WERI-Rb-1 (cell line): ENCODE data around the gene FRMD4A.

ENCODE experiments used
- DNase-seq: peaks from one replicate; pipeline ENCODE4 v3.0.0-alpha.2; 2020
- H3K27ac ChIP-seq: fragments of 250-450 bp; sonication (Bioruptor Pico); 2 replicates; pipeline ENCODE4 v1.5.1; 2020; ENCODE audit warnings: mild to moderate bottlenecking, moderate library complexity
- H3K27me3 ChIP-seq: fragments of 250-450 bp; sonication (Bioruptor Pico); 2 replicates; pipeline ENCODE4 v1.5.1; 2021; ENCODE audit warnings: mild to moderate bottlenecking, low read depth, moderate library complexity; ENCODE audit not compliant: insufficient read depth, severe bottlenecking
- H3K36me3 ChIP-seq: fragments of 250-450 bp; sonication (Bioruptor Pico); 2 replicates; pipeline ENCODE4 v1.5.1; 2020; ENCODE audit warnings: mild to moderate bottlenecking, moderate library complexity
- H3K4me3 ChIP-seq: 2 replicates; pipeline ENCODE4 v1.5.1; 2011; ENCODE audit warnings: low read depth, mild to moderate bottlenecking, control low read depth, low read length
- H3K9me3 ChIP-seq: fragments of 250-450 bp; sonication (Bioruptor Pico); 2 replicates; pipeline ENCODE4 v1.5.1; 2021; ENCODE audit warnings: mild to moderate bottlenecking, moderate library complexity; ENCODE audit not compliant: severe bottlenecking
- TF ChIP-seq, protein P1 (sequence below): IDR thresholded peaks from 2 replicates; pipeline ENCODE4 v1.5.1; 2011; ENCODE audit warnings: low read depth, mild to moderate bottlenecking, control low read depth, inconsistent platforms, low read length

Gene FRMD4A

GRCh38 chr10:13728898-13729535 lies 601.7 kb downstream of the FRMD4A start:
- TF ChIP-seq, protein P1, sequence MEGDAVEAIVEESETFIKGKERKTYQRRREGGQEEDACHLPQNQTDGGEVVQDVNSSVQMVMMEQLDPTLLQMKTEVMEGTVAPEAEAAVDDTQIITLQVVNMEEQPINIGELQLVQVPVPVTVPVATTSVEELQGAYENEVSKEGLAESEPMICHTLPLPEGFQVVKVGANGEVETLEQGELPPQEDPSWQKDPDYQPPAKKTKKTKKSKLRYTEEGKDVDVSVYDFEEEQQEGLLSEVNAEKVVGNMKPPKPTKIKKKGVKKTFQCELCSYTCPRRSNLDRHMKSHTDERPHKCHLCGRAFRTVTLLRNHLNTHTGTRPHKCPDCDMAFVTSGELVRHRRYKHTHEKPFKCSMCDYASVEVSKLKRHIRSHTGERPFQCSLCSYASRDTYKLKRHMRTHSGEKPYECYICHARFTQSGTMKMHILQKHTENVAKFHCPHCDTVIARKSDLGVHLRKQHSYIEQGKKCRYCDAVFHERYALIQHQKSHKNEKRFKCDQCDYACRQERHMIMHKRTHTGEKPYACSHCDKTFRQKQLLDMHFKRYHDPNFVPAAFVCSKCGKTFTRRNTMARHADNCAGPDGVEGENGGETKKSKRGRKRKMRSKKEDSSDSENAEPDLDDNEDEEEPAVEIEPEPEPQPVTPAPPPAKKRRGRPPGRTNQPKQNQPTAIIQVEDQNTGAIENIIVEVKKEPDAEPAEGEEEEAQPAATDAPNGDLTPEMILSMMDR, result no peak
- H3K36me3 ChIP-seq, result no peaks in the 10 kb centered on the region
- no peak for DNase-seq
- no peak overlapping the region for H3K4me3 ChIP-seq
- no peaks in the 10 kb centered on the region for H3K9me3 ChIP-seq
- no peak overlapping the region for H3K27ac ChIP-seq
- no peaks in the 10 kb centered on the region for H3K27me3 ChIP-seq

- Histone ChIP-seq H3K4me3 (no peak overlapping the region), H3K27me3 (no peaks in the 10 kb centered on the region), H3K36me3 (no peaks in the 10 kb centered on the region), H3K9me3 (no peaks in the 10 kb centered on the region), H3K27ac (no peak overlapping the region)
- DNase-seq, result no peak
- TF ChIP-seq, protein P1, result no peak
These were observed 605.1 kb downstream of the FRMD4A start for GRCh38 chr10:13725594-13725993.

- TF ChIP-seq, protein P1, result no peak
- no peaks in the 10 kb centered on the region for H3K27me3 ChIP-seq
- H3K4me3 ChIP-seq, result no peak overlapping the region
- no peak for DNase-seq
- H3K9me3 ChIP-seq, result no peaks in the 10 kb centered on the region
- H3K27ac ChIP-seq, result no peak overlapping the region
- no peaks in the 10 kb centered on the region for H3K36me3 ChIP-seq
These were observed 606.2 kb downstream of the FRMD4A start for GRCh38 chr10:13724484-13724883.

DNA sequence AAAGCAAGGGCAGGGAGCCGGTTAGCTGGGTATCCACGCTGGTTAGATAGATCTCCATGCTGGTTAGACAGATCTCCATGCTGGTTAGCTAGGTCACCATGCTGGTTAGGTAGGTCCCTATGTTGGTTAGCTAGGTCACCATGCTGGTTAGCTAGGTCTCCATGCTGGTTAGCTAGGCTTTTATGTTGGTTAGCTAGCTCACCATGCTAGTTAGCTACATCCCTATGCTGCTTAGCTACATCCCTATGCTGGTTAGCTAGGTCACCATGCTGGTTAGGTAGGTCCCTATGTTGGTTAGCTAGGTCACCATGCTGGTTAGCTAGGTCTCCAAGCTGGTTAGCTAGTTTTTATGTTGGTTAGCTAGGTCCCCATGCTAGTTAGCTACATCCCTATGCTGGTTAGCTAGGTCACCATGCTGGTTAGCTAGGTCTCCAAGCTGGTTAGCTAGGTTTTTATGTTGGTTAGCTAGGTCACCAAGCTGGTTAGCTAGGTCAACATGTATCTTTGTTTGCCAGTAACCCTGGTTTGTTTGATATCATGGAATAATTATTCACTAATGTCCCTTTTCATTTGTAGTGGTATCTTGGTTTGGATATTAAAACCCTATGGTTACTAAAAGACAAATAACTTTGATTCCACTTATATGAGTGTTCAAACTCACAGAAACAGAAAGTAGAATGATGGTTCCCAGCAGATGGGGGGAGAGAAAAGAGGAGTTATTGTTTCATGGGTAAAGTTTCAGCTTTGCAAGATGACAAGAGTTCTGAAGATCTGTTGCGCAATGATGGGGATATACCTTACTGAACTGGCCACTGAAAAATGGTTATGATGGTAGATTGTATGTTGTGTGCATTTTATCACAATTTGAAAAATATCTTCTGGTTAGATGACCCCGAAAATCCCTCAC lies 607.7 kb downstream of the FRMD4A start:
- H3K27ac ChIP-seq, result no peak overlapping the region
- TF ChIP-seq, protein P1, result no peak
- no peak for DNase-seq

GRCh38 chr10:13721486-13721885 lies 609.2 kb downstream of the FRMD4A start:
- Histone ChIP-seq H3K4me3 (no peak overlapping the region), H3K27me3 (no peaks in the 10 kb centered on the region), H3K27ac (no peak overlapping the region), H3K36me3 (no peaks in the 10 kb centered on the region), H3K9me3 (no peaks in the 10 kb centered on the region)
- TF ChIP-seq, protein P1, result no peak
- DNase-seq, result no peak

More for the DNA sequence above, 607.7 kb downstream of the FRMD4A start:
- Histone ChIP-seq H3K9me3 (no peaks in the 10 kb centered on the region), H3K36me3 (no peaks in the 10 kb centered on the region), H3K4me3 (no peak overlapping the region), H3K27me3 (no peaks in the 10 kb centered on the region)
